HepG2 (cell line): ENCODE measurements around the gene FUZ.

Experiments
- EP300 ChIP-seq, 3 experiments: sonication (generic) in 1 of 3; formaldehyde crosslinking in 1 of 3; IDR thresholded peaks; 2 replicates each; pipeline versions ENCODE4 v1.5.1 to v1.6.1; 2011 to 2020; ENCODE audit warnings: low read depth in 2 of 3, low read length in 2 of 3, borderline replicate concordance in 1 of 3, improper control_type of control experiment in 1 of 3, mild to moderate bottlenecking in 1 of 3, missing genetic modification reagents in 1 of 3, moderate library complexity in 1 of 3
- FOSL2 ChIP-seq: sonication (generic); formaldehyde crosslinking; IDR thresholded peaks from 2 replicates; pipeline ENCODE4 v1.4.0; 2020; ENCODE audit warnings: missing genetic modification reagents
- MYC ChIP-seq: sonication (generic); formaldehyde crosslinking; IDR thresholded peaks from 2 replicates; pipeline ENCODE4 v1.9.0; 2021; ENCODE audit warnings: missing genetic modification reagents, borderline replicate concordance
- SMC3 ChIP-seq: IDR thresholded peaks from 2 replicates; pipeline ENCODE4 v1.6.1; 2011; ENCODE audit warnings: low read length, improper control_type of control experiment
- SP2 ChIP-seq: sonication (generic); formaldehyde crosslinking; IDR thresholded peaks from 2 replicates; pipeline ENCODE4 v1.5.1; 2020; ENCODE audit warnings: mild to moderate bottlenecking, missing genetic modification reagents
- SRSF9 ChIP-seq: fragments of 200-400 bp; formaldehyde crosslinking; IDR thresholded peaks from 2 replicates; pipeline ENCODE4 v1.6.1; 2018; ENCODE audit warnings: borderline replicate concordance, mild to moderate bottlenecking, low read depth, low read length; ENCODE audit not compliant: insufficient read depth, poor library complexity, severe bottlenecking
- ZFP82 ChIP-seq: sonication (generic); formaldehyde crosslinking; IDR thresholded peaks from 2 replicates; pipeline ENCODE4 v1.5.1; 2020; ENCODE audit warnings: mild to moderate bottlenecking, missing genetic modification reagents, borderline replicate concordance
- ZNF577 ChIP-seq: sonication (generic); formaldehyde crosslinking; IDR thresholded peaks from 2 replicates; pipeline ENCODE4 v1.4.0; 2020; ENCODE audit warnings: mild to moderate bottlenecking, low read depth, missing genetic modification reagents, borderline replicate concordance
- ZNF605 ChIP-seq: sonication (generic); formaldehyde crosslinking; IDR thresholded peaks from 2 replicates; pipeline ENCODE4 v1.8.0; 2022; ENCODE audit warnings: mild to moderate bottlenecking, missing genetic modification reagents
- TF ChIP-seq, protein P1 (sequence below): sonication (generic); formaldehyde crosslinking; IDR thresholded peaks from 2 replicates; pipeline ENCODE4 v1.4.0; 2020; ENCODE audit warnings: missing genetic modification reagents
- TF ChIP-seq, protein P2 (sequence below): sonication (generic); formaldehyde crosslinking; IDR thresholded peaks from 2 replicates; pipeline ENCODE4 v1.8.0; 2022; ENCODE audit warnings: mild to moderate bottlenecking, missing genetic modification reagents
- TF ChIP-seq, protein P3 (sequence below): sonication (generic); formaldehyde crosslinking; IDR thresholded peaks from 2 replicates; pipeline ENCODE4 v1.5.0; 2020; ENCODE audit warnings: mild to moderate bottlenecking, missing genetic modification reagents, moderate library complexity
- TF ChIP-seq, protein P4 (sequence below): sonication (generic); formaldehyde crosslinking; IDR thresholded peaks from 2 replicates; pipeline ENCODE4 v1.5.0; 2020; ENCODE audit warnings: missing genetic modification reagents
- TF ChIP-seq, protein P5 (sequence below), 2 experiments: fragments of 450-650 bp in 1 of 2; sonication (generic) in 1 of 2; formaldehyde crosslinking; IDR thresholded peaks; 2 replicates each; pipeline versions ENCODE4 v1.5.0 to v1.8.0; 2020 to 2022; ENCODE audit warnings: mild to moderate bottlenecking in 1 of 2, missing genetic modification reagents in 1 of 2

DNA sequence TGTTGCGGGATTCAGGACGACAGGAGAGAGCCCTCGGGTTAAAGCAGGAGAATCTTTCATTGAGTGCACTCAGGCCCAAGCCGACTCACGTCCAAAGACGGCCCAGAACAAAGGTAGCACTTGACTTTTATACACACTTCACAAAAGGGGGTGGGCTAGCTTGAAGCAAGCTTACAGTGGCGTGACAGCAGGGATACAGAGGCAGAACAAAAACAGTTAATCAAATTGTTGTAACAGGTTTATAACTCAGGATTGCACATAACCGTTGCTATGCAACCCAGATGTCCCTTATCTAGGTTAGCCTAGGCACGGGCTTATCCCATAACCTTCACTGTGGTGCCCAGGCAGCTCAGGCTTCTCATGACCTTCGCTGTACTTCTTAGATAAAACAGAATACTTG, 7.0 kb upstream of the FUZ start:
- TF ChIP-seq, protein P1, sequence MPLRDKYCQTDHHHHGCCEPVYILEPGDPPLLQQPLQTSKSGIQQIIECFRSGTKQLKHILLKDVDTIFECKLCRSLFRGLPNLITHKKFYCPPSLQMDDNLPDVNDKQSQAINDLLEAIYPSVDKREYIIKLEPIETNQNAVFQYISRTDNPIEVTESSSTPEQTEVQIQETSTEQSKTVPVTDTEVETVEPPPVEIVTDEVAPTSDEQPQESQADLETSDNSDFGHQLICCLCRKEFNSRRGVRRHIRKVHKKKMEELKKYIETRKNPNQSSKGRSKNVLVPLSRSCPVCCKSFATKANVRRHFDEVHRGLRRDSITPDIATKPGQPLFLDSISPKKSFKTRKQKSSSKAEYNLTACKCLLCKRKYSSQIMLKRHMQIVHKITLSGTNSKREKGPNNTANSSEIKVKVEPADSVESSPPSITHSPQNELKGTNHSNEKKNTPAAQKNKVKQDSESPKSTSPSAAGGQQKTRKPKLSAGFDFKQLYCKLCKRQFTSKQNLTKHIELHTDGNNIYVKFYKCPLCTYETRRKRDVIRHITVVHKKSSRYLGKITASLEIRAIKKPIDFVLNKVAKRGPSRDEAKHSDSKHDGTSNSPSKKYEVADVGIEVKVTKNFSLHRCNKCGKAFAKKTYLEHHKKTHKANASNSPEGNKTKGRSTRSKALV (CRISPR knock-in tag), result no peak
- TF ChIP-seq ZNF605, result no peak
- TF ChIP-seq, protein P2, sequence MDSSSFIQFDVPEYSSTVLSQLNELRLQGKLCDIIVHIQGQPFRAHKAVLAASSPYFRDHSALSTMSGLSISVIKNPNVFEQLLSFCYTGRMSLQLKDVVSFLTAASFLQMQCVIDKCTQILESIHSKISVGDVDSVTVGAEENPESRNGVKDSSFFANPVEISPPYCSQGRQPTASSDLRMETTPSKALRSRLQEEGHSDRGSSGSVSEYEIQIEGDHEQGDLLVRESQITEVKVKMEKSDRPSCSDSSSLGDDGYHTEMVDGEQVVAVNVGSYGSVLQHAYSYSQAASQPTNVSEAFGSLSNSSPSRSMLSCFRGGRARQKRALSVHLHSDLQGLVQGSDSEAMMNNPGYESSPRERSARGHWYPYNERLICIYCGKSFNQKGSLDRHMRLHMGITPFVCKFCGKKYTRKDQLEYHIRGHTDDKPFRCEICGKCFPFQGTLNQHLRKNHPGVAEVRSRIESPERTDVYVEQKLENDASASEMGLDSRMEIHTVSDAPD, result no peak
- TF ChIP-seq ZFP82 (CRISPR knock-in tag), result no peak
- TF ChIP-seq SRSF9, result no peak
- no peak for TF ChIP-seq SP2
- TF ChIP-seq, protein P3, sequence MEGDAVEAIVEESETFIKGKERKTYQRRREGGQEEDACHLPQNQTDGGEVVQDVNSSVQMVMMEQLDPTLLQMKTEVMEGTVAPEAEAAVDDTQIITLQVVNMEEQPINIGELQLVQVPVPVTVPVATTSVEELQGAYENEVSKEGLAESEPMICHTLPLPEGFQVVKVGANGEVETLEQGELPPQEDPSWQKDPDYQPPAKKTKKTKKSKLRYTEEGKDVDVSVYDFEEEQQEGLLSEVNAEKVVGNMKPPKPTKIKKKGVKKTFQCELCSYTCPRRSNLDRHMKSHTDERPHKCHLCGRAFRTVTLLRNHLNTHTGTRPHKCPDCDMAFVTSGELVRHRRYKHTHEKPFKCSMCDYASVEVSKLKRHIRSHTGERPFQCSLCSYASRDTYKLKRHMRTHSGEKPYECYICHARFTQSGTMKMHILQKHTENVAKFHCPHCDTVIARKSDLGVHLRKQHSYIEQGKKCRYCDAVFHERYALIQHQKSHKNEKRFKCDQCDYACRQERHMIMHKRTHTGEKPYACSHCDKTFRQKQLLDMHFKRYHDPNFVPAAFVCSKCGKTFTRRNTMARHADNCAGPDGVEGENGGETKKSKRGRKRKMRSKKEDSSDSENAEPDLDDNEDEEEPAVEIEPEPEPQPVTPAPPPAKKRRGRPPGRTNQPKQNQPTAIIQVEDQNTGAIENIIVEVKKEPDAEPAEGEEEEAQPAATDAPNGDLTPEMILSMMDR (CRISPR knock-in tag), result no peak
- TF ChIP-seq FOSL2 (CRISPR knock-in tag), result no peak
- no peak for TF ChIP-seq MYC
- no peak for TF ChIP-seq EP300 (IDR thresholded peaks at IDR 0.05; ENCODE audit: low read depth in 2 of 2, low read length in 2 of 2)
- TF ChIP-seq EP300 (CRISPR knock-in tag; IDR thresholded peaks at IDR 0.05; ENCODE audit: borderline replicate concordance), result no peak
- TF ChIP-seq, protein P4, sequence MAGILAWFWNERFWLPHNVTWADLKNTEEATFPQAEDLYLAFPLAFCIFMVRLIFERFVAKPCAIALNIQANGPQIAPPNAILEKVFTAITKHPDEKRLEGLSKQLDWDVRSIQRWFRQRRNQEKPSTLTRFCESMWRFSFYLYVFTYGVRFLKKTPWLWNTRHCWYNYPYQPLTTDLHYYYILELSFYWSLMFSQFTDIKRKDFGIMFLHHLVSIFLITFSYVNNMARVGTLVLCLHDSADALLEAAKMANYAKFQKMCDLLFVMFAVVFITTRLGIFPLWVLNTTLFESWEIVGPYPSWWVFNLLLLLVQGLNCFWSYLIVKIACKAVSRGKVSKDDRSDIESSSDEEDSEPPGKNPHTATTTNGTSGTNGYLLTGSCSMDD (CRISPR knock-in tag), result no peak
- no peak for TF ChIP-seq ZNF577 (CRISPR knock-in tag)
- TF ChIP-seq, protein P5, sequence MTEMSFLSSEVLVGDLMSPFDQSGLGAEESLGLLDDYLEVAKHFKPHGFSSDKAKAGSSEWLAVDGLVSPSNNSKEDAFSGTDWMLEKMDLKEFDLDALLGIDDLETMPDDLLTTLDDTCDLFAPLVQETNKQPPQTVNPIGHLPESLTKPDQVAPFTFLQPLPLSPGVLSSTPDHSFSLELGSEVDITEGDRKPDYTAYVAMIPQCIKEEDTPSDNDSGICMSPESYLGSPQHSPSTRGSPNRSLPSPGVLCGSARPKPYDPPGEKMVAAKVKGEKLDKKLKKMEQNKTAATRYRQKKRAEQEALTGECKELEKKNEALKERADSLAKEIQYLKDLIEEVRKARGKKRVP (CRISPR knock-in tag; IDR thresholded peaks at IDR 0.05), result no peak
- no peak for TF ChIP-seq SMC3
